Fibroblast of lung (primary cell): ENCODE results near the gene PMS1.

ENCODE experiments used
- EZH2 ChIP-seq: IDR thresholded peaks from 2 replicates; pipeline ENCODE4 v1.5.1; 2012; ENCODE audit warnings: low read length, control low read depth, mild to moderate bottlenecking; ENCODE audit errors: missing control alignments
- TF ChIP-seq, protein P1 (sequence below), 2 donors: IDR thresholded peaks in 1 of 2; conservative IDR thresholded peaks in 1 of 2; 1 replicate in 1 of 2; 2 replicates in 1 of 2; pipeline ENCODE4 v1.5.1; 2011 to 2012; ENCODE audit warnings: low read length in 2 of 2, control low read depth in 1 of 2, inconsistent platforms in 1 of 2, low read depth in 1 of 2, mild to moderate bottlenecking in 1 of 2

DNA sequence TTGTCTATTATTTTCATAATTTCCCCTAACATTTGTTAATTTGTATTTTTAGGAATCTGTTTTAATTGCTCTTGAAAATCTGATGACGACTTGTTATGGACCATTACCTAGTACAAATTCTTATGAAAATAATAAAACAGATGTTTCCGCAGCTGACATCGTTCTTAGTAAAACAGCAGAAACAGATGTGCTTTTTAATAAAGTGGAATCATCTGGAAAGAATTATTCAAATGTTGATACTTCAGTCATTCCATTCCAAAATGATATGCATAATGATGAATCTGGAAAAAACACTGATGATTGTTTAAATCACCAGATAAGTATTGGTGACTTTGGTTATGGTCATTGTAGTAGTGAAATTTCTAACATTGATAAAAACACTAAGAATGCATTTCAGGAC lies 69.9 kb downstream of the PMS1 start:
- TF ChIP-seq, protein P1, sequence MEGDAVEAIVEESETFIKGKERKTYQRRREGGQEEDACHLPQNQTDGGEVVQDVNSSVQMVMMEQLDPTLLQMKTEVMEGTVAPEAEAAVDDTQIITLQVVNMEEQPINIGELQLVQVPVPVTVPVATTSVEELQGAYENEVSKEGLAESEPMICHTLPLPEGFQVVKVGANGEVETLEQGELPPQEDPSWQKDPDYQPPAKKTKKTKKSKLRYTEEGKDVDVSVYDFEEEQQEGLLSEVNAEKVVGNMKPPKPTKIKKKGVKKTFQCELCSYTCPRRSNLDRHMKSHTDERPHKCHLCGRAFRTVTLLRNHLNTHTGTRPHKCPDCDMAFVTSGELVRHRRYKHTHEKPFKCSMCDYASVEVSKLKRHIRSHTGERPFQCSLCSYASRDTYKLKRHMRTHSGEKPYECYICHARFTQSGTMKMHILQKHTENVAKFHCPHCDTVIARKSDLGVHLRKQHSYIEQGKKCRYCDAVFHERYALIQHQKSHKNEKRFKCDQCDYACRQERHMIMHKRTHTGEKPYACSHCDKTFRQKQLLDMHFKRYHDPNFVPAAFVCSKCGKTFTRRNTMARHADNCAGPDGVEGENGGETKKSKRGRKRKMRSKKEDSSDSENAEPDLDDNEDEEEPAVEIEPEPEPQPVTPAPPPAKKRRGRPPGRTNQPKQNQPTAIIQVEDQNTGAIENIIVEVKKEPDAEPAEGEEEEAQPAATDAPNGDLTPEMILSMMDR (conservative IDR thresholded peaks at IDR 0.05 in 1 of 2, IDR thresholded peaks at IDR 0.05 in 1 of 2; ENCODE audit: low read depth in 1 of 2, low read length in 2 of 2) = no peak
- no peak for TF ChIP-seq EZH2
